Left ventricle myocardium superior (tissue), 1 donor: Measurements from ENCODE around the gene RAET1E. TPM values are rescaled to one million over a fixed set of nuclear protein-coding genes. Genes with fewer than 3 reads are reported as not detected.
"Not testable (repeated sequence)": the region's sequence is repeated elsewhere in the genome, so short reads cannot be mapped to it uniquely, and the experiment has no call there.

Experiments used
- ATAC-seq: fragments of 200-7000 bp; cut with Tn5 transposase; one replicate; pipeline ENCODE4 v1.9.1; 2020; ENCODE audit warnings: mild to moderate bottlenecking, moderate library complexity
- DNase-seq: peaks from one replicate; pipeline ENCODE4 v3.0.0-alpha.2; 2020
- intact Hi-C: fragments of 100-400 bp; cut with micrococcal nuclease; formaldehyde crosslinking; loops from one replicate; pipeline ENCODE4 v1.11.0; 2022
- total RNA-seq: library from RNA; stranded (reverse); fragmentation: NEBNext Ultra II Directional; extraction: Animal tissue kit (Norgen Biotek cat#: 25700); gene quantifications from one replicate; pipeline ENCODE4 v1.2.1, GENCODE V29; 2021
- donor health status: DM: no; HTN: yes; CAD: no; lungs with severe emphysema.

Gene RAET1E
- total RNA-seq, 1 donor from 2014 or later: 0.79 TPM

- DNase-seq (no peak), ATAC-seq (no peak)
- intact Hi-C loops: no loop called here
Observed at GRCh38 chr6:149872233-149872632, 25.7 kb downstream of the RAET1E start.

GRCh38 chr6:149871182-149871581 is 26.7 kb downstream of the RAET1E start:
- DNase-seq (no peak), ATAC-seq (no peak)
- intact Hi-C loops: no loop called here

GRCh38 chr6:149869275-149869892 is 28.5 kb downstream of the RAET1E start:
- DNase-seq (no peak), ATAC-seq (no peak)
- intact Hi-C loops: no loop called here

GRCh38 chr6:149867876-149868640 is 29.9 kb downstream of the RAET1E start:
- intact Hi-C loops: no loop called here
- DNase-seq (no peak), ATAC-seq (no peak)

GRCh38 chr6:149864578-149865535 is 33.1 kb downstream of the RAET1E start:
- ATAC-seq (peak; percentile 58), DNase-seq (no peak)
- intact Hi-C loops: no loop called here

GRCh38 chr6:149863698-149864577 is 34.0 kb downstream of the RAET1E start, which contains the start of gene LRP11:
TSS of gene LRP11 (minus strand) at chr6:149864359. CDS start at chr6:149864020, 339 bp downstream.
- intact Hi-C loops: no loop called here
- peak; percentile 95 for ATAC-seq
- peak; percentile 92 for DNase-seq

- intact Hi-C loops: no loop called here
- DNase-seq (peak; percentile 88), ATAC-seq (peak; percentile 82)
Observed at GRCh38 chr6:149862922-149863697, 34.8 kb downstream of the RAET1E start.

- DNase-seq, intact Hi-C loops, ATAC-seq: not testable (repeated sequence)
Observed at GRCh38 chr6:149862424-149862738, 35.5 kb downstream of the RAET1E start.

GRCh38 chr6:149861603-149862423 is 36.1 kb downstream of the RAET1E start:
- no peak for DNase-seq
- no peak for ATAC-seq
- intact Hi-C loops: no loop called here

GRCh38 chr6:149860834-149861602 is 36.9 kb downstream of the RAET1E start:
- ATAC-seq (no peak), DNase-seq (no peak)
- intact Hi-C loops: no loop called here

- intact Hi-C loops: no loop called here
- ATAC-seq (no peak), DNase-seq (no peak)
Observed at GRCh38 chr6:149860513-149860833, 37.4 kb downstream of the RAET1E start.

- intact Hi-C loops: no loop called here
- DNase-seq (no peak), ATAC-seq (no peak)
Observed at GRCh38 chr6:149859938-149860337, 38.0 kb downstream of the RAET1E start.

GRCh38 chr6:149859368-149859767 is 38.5 kb downstream of the RAET1E start:
- intact Hi-C loops: no loop called here
- DNase-seq (no peak), ATAC-seq (no peak)

GRCh38 chr6:149857541-149857940 is 40.4 kb downstream of the RAET1E start:
- no peak for ATAC-seq
- no peak for DNase-seq
- intact Hi-C loops: no loop called here

- DNase-seq (no peak), ATAC-seq (no peak)
- intact Hi-C loops: no loop called here
Observed at GRCh38 chr6:149856256-149856994, 41.5 kb downstream of the RAET1E start.

GRCh38 chr6:149855741-149856140 is 42.2 kb downstream of the RAET1E start:
- DNase-seq (no peak), ATAC-seq (no peak)
- intact Hi-C loops: no loop called here
